ENCODE results near the gene ZNF865.
A peak's percentile ranks its signal among the peaks of the same experiment; 100 is the strongest.

The ZNF865 gene

GRCh38 chr19:55603115-55603514 lies 2.3 kb upstream of the ZNF865 start:
- Histone ChIP-seq H3K9me2 (ENCODE audit: low read depth, low read length) (no peaks in the 10 kb centered on the region), H3K27me3 (ENCODE audit: insufficient read depth, low read length) (no peaks in the 10 kb centered on the region), H3K9me3 (ENCODE audit: low read length) (no peaks in the 10 kb centered on the region), H3F3A (ENCODE audit: insufficient read depth, low read length) (no peaks in the 10 kb centered on the region; the same call in 1 of the 2 replicates), H3K79me2 (ENCODE audit: insufficient read depth, low read length) (no peaks in the 10 kb centered on the region), H3K4me2 (ENCODE audit: low read length) (no peak overlapping the region), H3K9ac (ENCODE audit: low read length) (no peak overlapping the region), H3K4me3 (ENCODE audit: low read depth, low read length, poor library complexity, severe bottlenecking) (no peak overlapping the region), H3K27ac (ENCODE audit: low read depth, low read length, poor library complexity, severe bottlenecking) (no peak overlapping the region), H4K20me1 (ENCODE audit: insufficient read depth, low read length) (no peaks in the 10 kb centered on the region), H2AFZ (ENCODE audit: low read length) (no peak overlapping the region), H3K4me1 (ENCODE audit: insufficient read depth, low read length, severe bottlenecking) (peaks cover 24% of the 10 kb centered on the region), H3K36me3 (ENCODE audit: insufficient read depth, low read length) (0 out of 2 replicates have a peak, but pooled peaks cover 6% of the 10 kb centered on the region)
- TF ChIP-seq, protein P1, sequence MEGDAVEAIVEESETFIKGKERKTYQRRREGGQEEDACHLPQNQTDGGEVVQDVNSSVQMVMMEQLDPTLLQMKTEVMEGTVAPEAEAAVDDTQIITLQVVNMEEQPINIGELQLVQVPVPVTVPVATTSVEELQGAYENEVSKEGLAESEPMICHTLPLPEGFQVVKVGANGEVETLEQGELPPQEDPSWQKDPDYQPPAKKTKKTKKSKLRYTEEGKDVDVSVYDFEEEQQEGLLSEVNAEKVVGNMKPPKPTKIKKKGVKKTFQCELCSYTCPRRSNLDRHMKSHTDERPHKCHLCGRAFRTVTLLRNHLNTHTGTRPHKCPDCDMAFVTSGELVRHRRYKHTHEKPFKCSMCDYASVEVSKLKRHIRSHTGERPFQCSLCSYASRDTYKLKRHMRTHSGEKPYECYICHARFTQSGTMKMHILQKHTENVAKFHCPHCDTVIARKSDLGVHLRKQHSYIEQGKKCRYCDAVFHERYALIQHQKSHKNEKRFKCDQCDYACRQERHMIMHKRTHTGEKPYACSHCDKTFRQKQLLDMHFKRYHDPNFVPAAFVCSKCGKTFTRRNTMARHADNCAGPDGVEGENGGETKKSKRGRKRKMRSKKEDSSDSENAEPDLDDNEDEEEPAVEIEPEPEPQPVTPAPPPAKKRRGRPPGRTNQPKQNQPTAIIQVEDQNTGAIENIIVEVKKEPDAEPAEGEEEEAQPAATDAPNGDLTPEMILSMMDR (IDR thresholded peaks at IDR 0.05; ENCODE audit: low read length), result no peak
- TF ChIP-seq EZH2 (IDR thresholded peaks at IDR 0.05; ENCODE audit: borderline replicate concordance, low read length), result no peak

DNA sequence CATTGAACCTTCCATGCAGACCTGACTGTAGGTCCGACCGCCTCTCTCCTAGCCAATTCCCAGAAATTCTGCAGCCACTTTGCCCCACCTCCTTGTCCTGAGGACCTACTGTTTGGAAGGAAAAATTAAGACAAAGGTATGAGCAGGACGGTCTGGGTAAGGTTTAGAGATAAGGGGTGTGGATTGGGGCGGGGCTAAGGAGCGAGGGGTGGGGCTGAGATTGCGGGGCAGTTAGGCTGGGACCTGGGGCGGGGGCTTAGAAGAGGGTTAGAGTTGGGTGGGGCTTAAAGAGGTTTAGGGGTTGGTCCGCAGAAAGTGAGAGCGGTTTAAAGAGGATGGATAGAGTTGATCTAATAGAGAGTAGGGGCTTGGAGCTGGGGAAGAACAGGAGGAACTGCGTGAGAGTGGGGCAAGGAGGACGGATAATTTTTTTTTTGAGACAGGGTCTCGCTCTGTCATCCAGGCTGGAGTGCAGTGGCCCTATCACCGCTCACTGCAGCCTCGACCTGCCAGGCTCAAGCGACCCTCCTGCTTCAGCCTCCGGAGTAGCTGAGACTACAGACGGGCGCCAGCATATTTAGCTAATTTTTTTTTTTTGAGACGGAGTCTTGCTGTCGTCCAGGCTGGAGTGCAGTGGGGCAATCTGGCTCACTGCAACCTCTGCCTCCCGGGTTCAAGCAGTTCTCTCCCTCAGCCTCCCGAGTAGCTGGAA lies 1.7 kb upstream of the ZNF865 start:
- no peaks in the 10 kb centered on the region for H4K20me1 ChIP-seq (ENCODE audit: insufficient read depth, low read length)
- TF ChIP-seq, protein P1 (IDR thresholded peaks at IDR 0.05; ENCODE audit: low read length), result no peak
- no peak for TF ChIP-seq EZH2 (IDR thresholded peaks at IDR 0.05; ENCODE audit: borderline replicate concordance, low read length)
- H3K79me2 ChIP-seq (ENCODE audit: insufficient read depth, low read length), result no peaks in the 10 kb centered on the region
- H3K4me1 ChIP-seq (ENCODE audit: insufficient read depth, low read length, severe bottlenecking), result peaks cover 24% of the 10 kb centered on the region
- no peaks in the 10 kb centered on the region for H3K9me3 ChIP-seq (ENCODE audit: low read length)
- H3F3A ChIP-seq (ENCODE audit: insufficient read depth, low read length), result no peaks in the 10 kb centered on the region; the same call in 1 of the 2 replicates
- H3K4me2 ChIP-seq (ENCODE audit: low read length), result no peak overlapping the region
- no peaks in the 10 kb centered on the region for H3K27me3 ChIP-seq (ENCODE audit: insufficient read depth, low read length)
- H3K9ac ChIP-seq (ENCODE audit: low read length), result no peak overlapping the region
- 0 out of 2 replicates have a peak, but pooled peaks cover 6% of the 10 kb centered on the region for H3K36me3 ChIP-seq (ENCODE audit: insufficient read depth, low read length)
- H3K27ac ChIP-seq (ENCODE audit: low read depth, low read length, poor library complexity, severe bottlenecking), result no peak overlapping the region
- no peak overlapping the region for H3K4me3 ChIP-seq (ENCODE audit: low read depth, low read length, poor library complexity, severe bottlenecking)
- H3K9me2 ChIP-seq (ENCODE audit: low read depth, low read length), result no peaks in the 10 kb centered on the region
- H2AFZ ChIP-seq (ENCODE audit: low read length), result no peak overlapping the region

DNA sequence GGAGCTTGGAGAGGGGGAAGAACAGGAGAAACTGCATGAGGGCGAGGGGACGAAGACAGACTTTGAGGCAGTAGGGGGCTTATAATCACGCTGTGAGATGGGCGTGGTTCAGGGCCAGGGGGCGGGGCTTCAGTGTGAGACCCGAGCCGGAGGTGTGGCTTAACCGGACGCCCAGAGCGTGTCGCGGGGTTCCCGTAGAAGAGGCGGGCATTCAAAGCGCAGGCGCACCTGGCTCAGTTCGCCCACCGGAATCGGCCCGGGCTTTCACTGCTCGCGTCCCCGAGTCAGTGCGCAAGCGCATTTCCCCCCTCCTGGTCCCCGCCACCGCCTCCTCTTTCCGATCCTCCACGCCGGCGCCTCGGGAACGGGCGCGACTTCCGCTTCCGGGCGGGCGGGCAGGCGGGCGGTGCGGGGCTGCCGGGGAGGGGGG lies 225 bp upstream of the ZNF865 start:
- H3K9me2 ChIP-seq (ENCODE audit: low read depth, low read length), result no peaks in the 10 kb centered on the region
- H3K36me3 ChIP-seq (ENCODE audit: insufficient read depth, low read length), result peaks cover 18% of the 10 kb centered on the region
- H3K4me3 ChIP-seq (ENCODE audit: low read depth, low read length, poor library complexity, severe bottlenecking), result peak overlapping the region; percentile 85
- no peaks in the 10 kb centered on the region; the same call in 1 of the 2 replicates for H3F3A ChIP-seq (ENCODE audit: insufficient read depth, low read length)
- H3K79me2 ChIP-seq (ENCODE audit: insufficient read depth, low read length), result no peaks in the 10 kb centered on the region
- no peaks in the 10 kb centered on the region for H3K27me3 ChIP-seq (ENCODE audit: insufficient read depth, low read length)
- no peaks in the 10 kb centered on the region for H4K20me1 ChIP-seq (ENCODE audit: insufficient read depth, low read length)
- H3K4me2 ChIP-seq (ENCODE audit: low read length), result peak overlapping the region; percentile 92
- TF ChIP-seq, protein P1 (IDR thresholded peaks at IDR 0.05; ENCODE audit: low read length), result no peak
- TF ChIP-seq EZH2 (IDR thresholded peaks at IDR 0.05; ENCODE audit: borderline replicate concordance, low read length), result no peak
- peak overlapping the region; percentile 93 for H3K27ac ChIP-seq (ENCODE audit: low read depth, low read length, poor library complexity, severe bottlenecking)
- H2AFZ ChIP-seq (ENCODE audit: low read length), result no peak overlapping the region
- peak overlapping the region; percentile 96; the same call in 1 of the 2 replicates for H3K9ac ChIP-seq (ENCODE audit: low read length)
- peaks cover 24% of the 10 kb centered on the region for H3K4me1 ChIP-seq (ENCODE audit: insufficient read depth, low read length, severe bottlenecking)
- no peaks in the 10 kb centered on the region for H3K9me3 ChIP-seq (ENCODE audit: low read length)
